Cardiac muscle cell (in vitro differentiated cells and primary cell): Measurements from ENCODE around the gene SLC23A3. TPM values are rescaled to one million over a fixed set of nuclear protein-coding genes. Genes with fewer than 3 reads are reported as not detected.

Source experiments
- DNase-seq, 2 donors: peaks; one replicate each; pipeline versions ENCODE4 v3.0.0 to v3.0.0-alpha.2; 2010 to 2017; ENCODE audit warnings: low read depth in 1 of 2, low spot score in 1 of 2
- H3K27ac ChIP-seq: fragments of 200-600 bp; sonication (generic); 2 replicates; pipeline ENCODE4 v1.5.1; 2016
- H3K27me3 ChIP-seq: fragments of 200-600 bp; sonication (generic); 2 replicates; pipeline ENCODE4 v1.6.0; 2016; ENCODE audit warnings: control low read depth
- H3K36me3 ChIP-seq: fragments of 200-600 bp; sonication (generic); 2 replicates; pipeline ENCODE4 v1.5.1; 2016; ENCODE audit warnings: control low read depth
- H3K4me1 ChIP-seq: fragments of 200-600 bp; sonication (generic); 2 replicates; pipeline ENCODE4 v1.8.1; 2017; ENCODE audit warnings: low read depth, mild to moderate bottlenecking, mixed run types
- H3K4me3 ChIP-seq: fragments of 200-600 bp; sonication (generic); 2 replicates; pipeline ENCODE4 v1.5.1; 2016; ENCODE audit warnings: mild to moderate bottlenecking
- H3K9me3 ChIP-seq: fragments of 200-600 bp; sonication (generic); 2 replicates; pipeline ENCODE4 v1.5.1; 2017; ENCODE audit warnings: low read depth, mild to moderate bottlenecking, control low read depth
- polyA plus RNA-seq: library from polyadenylated mRNA; unstranded; fragments of >200 nt; fragmentation: Nextera tagmentation; extraction: Ambion mirVana; gene quantifications from 2 replicates; pipeline ENCODE4 v1.2.1, GENCODE V29; 2016
- total RNA-seq: library from RNA; depleted of rRNA; stranded (reverse); fragments of >200 nt; gene quantifications from 2 replicates; pipeline ENCODE4 v1.2.3, GENCODE V29; 2016
- TF ChIP-seq, protein P1 (sequence below): IDR thresholded peaks from 2 replicates; pipeline ENCODE4 v1.5.1; 2012; ENCODE audit warnings: low read depth, mild to moderate bottlenecking, low read length

The SLC23A3 gene
- total and polyA plus RNA-seq, 2 experiments from 2014 or later, result 0.09 TPM; not detected in 1

DNA sequence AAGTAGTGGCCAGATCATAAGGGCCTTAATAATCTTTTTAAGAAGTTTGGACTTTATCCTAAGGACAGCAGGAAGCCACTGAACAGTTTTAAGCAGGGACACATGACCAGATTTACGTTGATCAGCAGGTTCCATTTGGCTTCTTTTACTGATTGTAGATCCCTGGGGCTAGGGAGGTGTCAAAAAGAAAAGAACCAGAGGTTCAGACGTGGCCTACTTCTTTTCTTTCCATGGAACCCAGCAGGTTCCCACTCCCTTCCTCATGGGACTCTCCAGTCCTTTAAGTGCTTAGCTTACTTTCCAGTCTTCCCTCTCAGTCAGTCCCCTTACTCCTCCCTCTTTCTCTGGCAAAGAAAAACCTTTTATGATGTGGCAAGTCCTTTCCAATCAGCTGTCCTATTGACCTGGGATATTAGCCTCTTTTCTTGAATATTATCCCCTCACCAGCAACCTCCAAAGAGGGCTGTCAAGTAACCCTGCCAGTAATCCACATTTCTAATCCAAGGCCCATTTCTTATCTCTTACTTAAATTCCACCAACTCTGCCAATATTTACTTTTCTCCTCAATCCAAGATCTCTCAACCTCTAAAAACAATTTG lies 42.7 kb downstream of the SLC23A3 start:
- no peak for DNase-seq
- TF ChIP-seq, protein P1, sequence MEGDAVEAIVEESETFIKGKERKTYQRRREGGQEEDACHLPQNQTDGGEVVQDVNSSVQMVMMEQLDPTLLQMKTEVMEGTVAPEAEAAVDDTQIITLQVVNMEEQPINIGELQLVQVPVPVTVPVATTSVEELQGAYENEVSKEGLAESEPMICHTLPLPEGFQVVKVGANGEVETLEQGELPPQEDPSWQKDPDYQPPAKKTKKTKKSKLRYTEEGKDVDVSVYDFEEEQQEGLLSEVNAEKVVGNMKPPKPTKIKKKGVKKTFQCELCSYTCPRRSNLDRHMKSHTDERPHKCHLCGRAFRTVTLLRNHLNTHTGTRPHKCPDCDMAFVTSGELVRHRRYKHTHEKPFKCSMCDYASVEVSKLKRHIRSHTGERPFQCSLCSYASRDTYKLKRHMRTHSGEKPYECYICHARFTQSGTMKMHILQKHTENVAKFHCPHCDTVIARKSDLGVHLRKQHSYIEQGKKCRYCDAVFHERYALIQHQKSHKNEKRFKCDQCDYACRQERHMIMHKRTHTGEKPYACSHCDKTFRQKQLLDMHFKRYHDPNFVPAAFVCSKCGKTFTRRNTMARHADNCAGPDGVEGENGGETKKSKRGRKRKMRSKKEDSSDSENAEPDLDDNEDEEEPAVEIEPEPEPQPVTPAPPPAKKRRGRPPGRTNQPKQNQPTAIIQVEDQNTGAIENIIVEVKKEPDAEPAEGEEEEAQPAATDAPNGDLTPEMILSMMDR, result no peak

DNA sequence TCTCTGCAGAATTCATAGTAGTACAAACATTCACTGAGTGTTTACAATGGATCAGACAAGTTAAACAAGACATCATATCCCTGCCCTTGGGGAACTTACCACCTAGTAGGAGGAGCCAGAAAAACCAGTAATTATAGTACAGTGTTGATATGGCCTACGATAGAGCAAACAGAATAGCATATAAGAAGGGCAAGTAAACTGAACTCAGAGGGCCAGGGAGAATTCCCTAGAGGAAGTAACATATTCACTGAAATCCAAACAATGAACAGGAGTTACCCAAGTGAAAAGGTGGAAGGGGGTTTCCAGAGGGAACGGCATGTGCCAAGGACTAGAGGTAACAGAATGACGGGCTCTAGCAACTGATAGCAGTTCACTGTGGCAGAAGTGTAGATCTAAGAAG lies 43.3 kb downstream of the SLC23A3 start:
- no peaks in the 10 kb centered on the region for H3K36me3 ChIP-seq
- H3K4me3 ChIP-seq, result no peak overlapping the region
- peaks cover 20% of the 10 kb centered on the region for H3K4me1 ChIP-seq
- no peak overlapping the region for H3K27ac ChIP-seq
- no peaks in the 10 kb centered on the region for H3K9me3 ChIP-seq
- DNase-seq, result no peak
- TF ChIP-seq, protein P1, result no peak
- H3K27me3 ChIP-seq, result no peaks in the 10 kb centered on the region

More for the DNA sequence above, 42.7 kb downstream of the SLC23A3 start:
- H3K4me3 ChIP-seq, result no peak overlapping the region
- H3K9me3 ChIP-seq, result no peaks in the 10 kb centered on the region
- no peaks in the 10 kb centered on the region for H3K36me3 ChIP-seq
- H3K27ac ChIP-seq, result no peak overlapping the region
- no peaks in the 10 kb centered on the region for H3K27me3 ChIP-seq
- peaks cover 20% of the 10 kb centered on the region for H3K4me1 ChIP-seq

DNA sequence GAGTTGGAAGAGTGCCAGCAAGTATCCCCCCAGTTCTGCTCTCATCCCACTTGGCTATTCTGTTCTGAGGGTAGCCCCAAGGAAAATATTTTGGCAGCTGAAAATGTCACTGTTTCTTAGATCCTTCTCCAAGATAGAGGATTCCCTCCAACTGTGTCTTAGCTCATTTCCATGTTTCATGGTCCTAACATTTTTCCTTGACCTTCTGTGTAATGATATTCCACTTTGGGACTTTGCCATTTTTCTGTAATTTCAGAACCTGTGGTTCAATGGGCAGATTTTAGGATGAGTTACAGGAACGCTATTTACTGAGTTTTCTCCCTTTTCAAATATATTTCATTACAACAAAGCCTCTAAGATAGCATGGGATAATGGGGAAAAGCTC lies 44.0 kb downstream of the SLC23A3 start:
- Histone ChIP-seq H3K4me1 (peaks cover 20% of the 10 kb centered on the region), H3K27ac (no peak overlapping the region), H3K9me3 (no peaks in the 10 kb centered on the region), H3K27me3 (no peaks in the 10 kb centered on the region), H3K36me3 (no peaks in the 10 kb centered on the region), H3K4me3 (no peak overlapping the region)
- DNase-seq, result no peak
- TF ChIP-seq, protein P1, result no peak

DNA sequence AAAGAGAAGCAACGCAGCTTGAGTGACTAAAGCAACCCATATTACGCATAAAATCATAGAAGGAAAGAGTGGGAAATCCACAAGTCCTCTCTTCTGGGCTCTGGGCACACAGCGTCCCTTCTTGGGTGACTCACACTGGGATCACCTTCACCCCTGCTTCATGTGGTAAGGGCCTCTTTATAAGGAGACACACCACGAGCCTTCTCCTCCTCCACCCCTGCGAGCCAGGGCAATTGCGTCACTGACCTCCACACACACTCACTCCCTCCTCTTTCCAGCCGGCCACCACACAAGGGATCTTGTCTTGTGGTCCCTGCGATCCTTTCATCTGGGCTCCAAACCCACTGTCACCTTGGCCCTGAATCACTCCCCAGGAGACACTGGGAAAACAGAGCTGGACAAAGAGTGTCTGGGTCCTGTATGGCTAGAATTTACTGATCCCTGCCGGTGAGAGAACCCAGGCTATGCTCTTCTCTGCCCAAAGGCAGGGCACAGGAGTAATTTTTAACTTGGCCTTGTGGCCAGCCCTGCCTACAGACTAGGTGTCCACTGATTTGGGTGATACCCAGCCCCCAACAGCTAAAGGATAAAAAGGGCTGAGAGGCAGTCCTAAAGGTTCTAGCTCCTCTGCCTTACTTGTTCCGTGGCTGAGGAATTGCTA lies 44.5 kb downstream of the SLC23A3 start:
- no peak overlapping the region for H3K4me3 ChIP-seq
- H3K4me1 ChIP-seq, result peaks cover 20% of the 10 kb centered on the region
- H3K9me3 ChIP-seq, result no peaks in the 10 kb centered on the region
- TF ChIP-seq, protein P1, result no peak
- no peaks in the 10 kb centered on the region for H3K36me3 ChIP-seq
- DNase-seq, result peak in 1 of 2 donors; percentile 96
- no peaks in the 10 kb centered on the region for H3K27me3 ChIP-seq
- H3K27ac ChIP-seq, result no peak overlapping the region

DNA sequence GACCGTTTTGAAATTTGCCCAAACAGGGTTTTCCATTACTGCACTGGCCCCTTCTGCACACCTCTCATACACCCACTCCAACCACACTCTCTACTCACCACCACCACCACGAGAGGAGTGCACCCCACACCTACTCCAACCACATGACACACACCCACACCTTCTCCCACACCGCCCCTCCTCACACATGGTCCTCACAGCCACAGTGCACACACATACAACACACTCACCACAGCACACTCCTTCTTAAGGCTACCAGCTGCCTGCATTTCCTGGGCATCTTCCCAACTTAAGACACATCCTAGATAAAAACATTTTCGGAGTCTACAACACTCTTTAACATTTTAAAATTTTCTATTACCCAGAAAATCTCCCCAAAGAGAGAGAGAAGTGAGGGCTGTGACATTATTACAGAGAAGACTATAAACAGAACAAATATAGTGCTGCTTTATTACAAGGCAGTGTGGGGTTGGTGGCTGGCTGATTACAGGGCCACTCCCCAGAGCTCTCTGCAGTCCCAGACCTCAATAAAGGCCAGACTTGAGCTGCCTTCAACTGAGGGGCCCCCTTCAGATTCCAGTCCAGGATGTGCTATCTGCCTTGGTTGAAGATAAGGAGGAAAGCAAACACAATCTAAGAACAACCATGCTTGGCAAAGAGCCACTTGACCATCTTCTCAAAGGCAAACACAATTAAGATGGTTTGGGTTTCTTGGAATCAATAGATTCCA lies 45.3 kb downstream of the SLC23A3 start:
- H3K4me1 ChIP-seq, result peaks cover 20% of the 10 kb centered on the region
- peak in 1 of 2 donors; percentile 80 for DNase-seq
- no peaks in the 10 kb centered on the region for H3K9me3 ChIP-seq
- H3K4me3 ChIP-seq, result no peak overlapping the region
- TF ChIP-seq, protein P1, result no peak
- H3K27ac ChIP-seq, result peak overlapping the region; percentile 56
- no peaks in the 10 kb centered on the region for H3K36me3 ChIP-seq
- no peaks in the 10 kb centered on the region for H3K27me3 ChIP-seq
